Skeletal muscle tissue (tissue), 4 donors: ENCODE results near the gene SMIM13. TPM values are rescaled to one million over a fixed set of nuclear protein-coding genes. Genes with fewer than 3 reads are reported as not detected.

Experiments
- H3K27ac ChIP-seq: one replicate; pipeline ENCODE4 v1.7.0; 2013; ENCODE audit warnings: mild to moderate bottlenecking, low read depth, low read length, inconsistent platforms
- H3K27me3 ChIP-seq, 3 donors: one replicate each; pipeline ENCODE4 v1.7.0; 2013; ENCODE audit warnings: low read length in 3 of 3; ENCODE audit not compliant: control insufficient read depth in 3 of 3, insufficient read depth in 3 of 3
- H3K36me3 ChIP-seq, 3 donors: one replicate each; pipeline ENCODE4 v1.7.0; 2013; ENCODE audit warnings: low read length in 3 of 3; ENCODE audit not compliant: control insufficient read depth in 3 of 3, insufficient read depth in 3 of 3
- H3K4me1 ChIP-seq, 3 donors: one replicate each; pipeline ENCODE4 v1.7.0; 2013; ENCODE audit warnings: low read length in 3 of 3, mild to moderate bottlenecking in 3 of 3; ENCODE audit not compliant: control insufficient read depth in 3 of 3, insufficient read depth in 3 of 3
- H3K4me3 ChIP-seq, 3 donors: one replicate each; pipeline ENCODE4 v1.7.0; 2013; ENCODE audit warnings: low read length in 3 of 3
- H3K9ac ChIP-seq, 3 donors: one replicate each; pipeline ENCODE4 v1.7.0; 2013; ENCODE audit warnings: low read length in 3 of 3, mild to moderate bottlenecking in 3 of 3, moderate library complexity in 2 of 3, low read depth in 1 of 3
- H3K9me3 ChIP-seq, 3 donors: one replicate each; pipeline ENCODE4 v1.7.0; 2013; ENCODE audit warnings: low read length in 3 of 3; ENCODE audit not compliant: control insufficient read depth in 3 of 3
- total RNA-seq: library from RNA; depleted of rRNA; stranded (reverse); fragments of >200 nt; gene quantifications from one replicate; pipeline ENCODE4 v1.2.3, GENCODE V29; 2014
- donor health status: Osteomylitis.

SMIM13 gene
- total RNA-seq, 1 donor from 2014 or later: 7.8 TPM

DNA sequence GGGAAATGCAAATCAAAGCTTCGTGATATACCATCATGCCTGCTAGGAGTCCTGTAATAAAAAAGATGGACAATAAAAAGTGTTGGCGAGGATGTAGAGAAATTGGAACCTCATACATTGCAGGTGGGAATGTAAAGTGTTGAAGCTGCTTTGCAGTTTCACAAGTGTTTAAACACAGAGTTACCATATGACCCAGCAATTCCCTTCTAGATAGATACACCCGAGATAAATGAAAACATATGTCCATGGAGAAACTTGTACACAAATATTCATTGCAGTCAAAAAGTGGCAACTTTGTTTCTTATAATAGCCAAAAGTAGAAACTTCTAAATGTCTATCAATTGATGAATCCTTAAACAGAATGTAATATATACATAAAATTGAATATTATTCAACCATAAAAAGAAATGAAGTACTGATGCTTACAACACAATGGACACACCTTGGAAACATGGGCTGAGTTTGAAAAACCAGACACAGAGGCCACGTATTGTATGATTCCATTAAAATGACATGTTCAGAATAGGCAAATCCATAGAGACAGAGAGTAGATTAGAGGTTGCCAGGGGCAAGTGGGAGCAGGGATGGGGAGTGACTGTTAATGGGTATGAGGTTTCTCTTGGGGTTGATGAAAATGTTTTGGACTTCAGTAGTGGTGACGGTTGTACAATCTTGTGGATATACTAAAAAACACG, 38.7 kb downstream of the SMIM13 start:
- Histone ChIP-seq H3K4me3 (no peak overlapping the region), H3K27me3 (no peaks in the 10 kb centered on the region), H3K9me3 (no peaks in the 10 kb centered on the region), H3K27ac (no peak overlapping the region), H3K4me1 (peaks cover 11 to 13% (median 12%) of the 10 kb centered on the region in 3 donors), H3K9ac (no peak overlapping the region), H3K36me3 (peaks cover 4 to 13% (median 11%) of the 10 kb centered on the region in 3 donors)

DNA sequence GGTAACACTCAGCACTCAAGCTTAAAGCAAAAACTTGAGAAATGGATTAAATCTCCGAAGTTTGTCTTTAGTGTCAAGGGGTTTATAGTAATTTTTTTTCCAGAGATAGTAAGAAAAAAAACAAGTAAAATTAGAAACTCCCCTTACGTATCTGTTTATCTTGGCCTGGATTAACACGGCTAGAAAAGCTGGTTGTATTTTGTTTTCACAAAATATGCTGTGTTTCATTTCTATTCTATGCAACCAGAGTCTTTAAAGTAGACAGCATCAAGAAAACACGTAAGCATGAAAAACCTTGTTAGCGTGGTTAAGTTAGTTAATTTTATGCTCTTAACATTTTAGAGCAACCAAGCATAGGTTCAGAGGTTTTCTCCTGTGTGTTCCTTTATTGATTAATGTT, 39.6 kb downstream of the SMIM13 start:
- Histone ChIP-seq H3K36me3 (peaks cover 4 to 11% (median 9%) of the 10 kb centered on the region in 3 donors), H3K4me3 (no peak overlapping the region), H3K4me1 (peaks cover 5 to 9% (median 8%) of the 10 kb centered on the region in 3 donors), H3K27ac (no peak overlapping the region), H3K9me3 (no peaks in the 10 kb centered on the region), H3K9ac (no peak overlapping the region), H3K27me3 (no peaks in the 10 kb centered on the region)

DNA sequence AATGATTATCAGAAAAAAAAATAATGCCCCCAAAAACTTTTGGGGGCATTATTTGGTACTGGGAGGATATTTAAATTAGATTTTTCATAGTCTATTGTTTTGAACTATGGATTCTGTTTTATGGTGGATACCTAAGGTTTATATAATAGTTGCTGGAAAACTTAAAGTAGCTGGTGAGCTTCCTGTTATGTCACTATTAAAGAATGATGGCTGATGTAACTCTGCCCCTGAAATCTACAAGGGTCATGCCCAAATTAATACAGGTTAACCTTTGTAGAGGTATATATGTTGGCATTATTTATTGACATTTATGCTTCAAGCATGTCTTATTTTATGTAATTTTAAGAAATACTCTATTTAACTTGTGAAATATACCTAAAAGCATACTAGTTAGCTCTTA, 43.2 kb downstream of the SMIM13 start:
- H3K9ac ChIP-seq: no peak overlapping the region
- H3K9me3 ChIP-seq: no peaks in the 10 kb centered on the region
- no peaks in the 10 kb centered on the region for H3K4me1 ChIP-seq
- H3K4me3 ChIP-seq: no peak overlapping the region
- no peaks in the 10 kb centered on the region for H3K27me3 ChIP-seq
- H3K36me3 ChIP-seq: peaks cover 4 to 11% (median 9%) of the 10 kb centered on the region in 3 donors
- no peak overlapping the region for H3K27ac ChIP-seq

DNA sequence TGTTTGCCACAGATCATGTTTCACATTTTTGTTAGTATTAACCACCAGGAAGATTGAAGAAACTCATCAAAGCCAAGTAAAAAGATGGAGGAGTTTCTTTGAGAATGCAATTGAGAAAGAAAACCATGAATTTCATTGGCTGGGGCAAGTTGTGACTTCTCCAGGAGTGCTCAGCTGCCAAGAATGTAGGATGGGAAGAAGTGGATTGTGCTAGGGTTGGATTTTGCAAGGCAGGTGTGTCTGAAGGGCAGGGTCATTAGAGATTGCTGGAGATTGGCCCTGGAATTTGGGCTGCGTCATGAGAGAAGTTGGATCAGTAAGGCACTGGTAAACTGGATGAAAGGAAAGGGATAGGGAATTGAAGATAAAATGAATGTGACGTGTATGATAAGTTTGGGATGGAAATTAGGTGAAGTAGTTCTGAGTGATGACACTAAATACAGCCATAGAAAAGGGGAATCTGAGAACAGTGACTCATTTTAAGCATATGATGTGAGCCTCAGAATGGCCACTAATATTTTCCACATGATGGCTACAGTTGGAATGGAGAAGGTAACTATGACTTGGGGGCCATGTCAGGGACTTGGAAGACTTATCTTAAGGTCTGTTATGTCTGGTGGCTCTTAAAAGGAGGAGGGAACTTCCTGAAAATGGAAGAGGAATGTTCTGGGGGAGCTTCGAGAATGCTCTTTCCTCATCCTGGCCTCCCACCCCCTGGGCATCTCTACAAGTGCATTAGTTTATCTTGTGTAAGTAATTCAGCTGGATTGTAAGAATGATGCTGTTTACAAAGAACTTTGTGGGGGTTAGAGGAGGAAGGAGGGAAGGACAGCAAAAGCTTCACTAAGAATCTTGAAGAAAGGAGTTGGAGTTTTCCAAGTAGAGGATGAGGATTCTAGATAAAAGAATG, 45.7 kb downstream of the SMIM13 start:
- Histone ChIP-seq H3K4me3 (no peak overlapping the region), H3K9me3 (no peaks in the 10 kb centered on the region), H3K9ac (no peak overlapping the region), H3K4me1 (peaks cover 0 to under 1% (median 0%) of the 10 kb centered on the region in 3 donors), H3K27me3 (no peaks in the 10 kb centered on the region), H3K36me3 (peaks cover 4 to 11% (median 9%) of the 10 kb centered on the region in 3 donors), H3K27ac (no peak overlapping the region)

DNA sequence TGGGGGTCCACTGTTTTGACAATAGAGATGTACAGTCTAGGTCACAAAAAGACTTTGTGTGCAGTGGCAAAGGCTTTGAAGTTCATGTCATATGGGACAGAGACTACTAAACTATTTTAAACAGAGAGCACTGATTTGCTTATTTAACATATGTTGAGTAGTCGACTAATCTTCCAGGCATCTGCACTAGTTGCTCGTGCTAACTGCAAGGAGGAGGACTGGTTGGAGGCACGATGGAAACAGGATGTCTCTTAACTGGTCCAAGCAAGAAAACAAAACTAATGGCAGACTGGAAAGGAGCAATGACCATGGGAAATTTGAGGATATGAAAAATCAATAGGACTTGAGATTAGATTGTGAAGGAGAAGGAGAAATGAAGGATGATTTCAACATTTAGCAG, 46.4 kb downstream of the SMIM13 start:
- H3K4me3 ChIP-seq: no peak overlapping the region
- H3K9ac ChIP-seq: no peak overlapping the region
- no peaks in the 10 kb centered on the region for H3K9me3 ChIP-seq
- peaks cover 4 to 6% (median 4%) of the 10 kb centered on the region in 3 donors for H3K36me3 ChIP-seq
- peaks cover 0 to 3% (median 0%) of the 10 kb centered on the region in 3 donors for H3K4me1 ChIP-seq
- no peaks in the 10 kb centered on the region for H3K27me3 ChIP-seq
- no peak overlapping the region for H3K27ac ChIP-seq

DNA sequence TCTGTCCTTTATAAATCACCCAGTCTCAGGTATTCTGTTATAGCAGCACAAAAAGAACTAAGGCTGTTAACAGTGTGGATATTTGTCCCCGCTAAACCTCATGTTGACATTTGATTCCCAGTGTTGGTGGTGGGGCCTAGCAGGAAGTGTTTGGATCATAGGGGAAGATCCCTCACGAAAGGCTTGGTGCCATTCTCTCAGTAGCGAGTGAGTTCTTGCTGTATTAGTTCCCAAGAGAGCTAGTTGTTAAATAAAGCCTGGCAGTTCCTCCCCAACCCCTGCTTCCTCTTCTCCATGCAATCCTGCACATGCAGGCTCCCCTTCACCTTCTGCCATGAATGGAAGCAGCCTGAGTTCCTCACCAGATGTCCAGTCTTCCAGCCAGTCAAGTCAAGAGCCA, 47.7 kb downstream of the SMIM13 start:
- Histone ChIP-seq H3K9me3 (no peaks in the 10 kb centered on the region), H3K4me1 (peaks cover 0 to 3% (median 0%) of the 10 kb centered on the region in 3 donors), H3K27ac (no peak overlapping the region), H3K36me3 (no peaks in the 10 kb centered on the region), H3K9ac (no peak overlapping the region), H3K4me3 (no peak overlapping the region), H3K27me3 (no peaks in the 10 kb centered on the region)

DNA sequence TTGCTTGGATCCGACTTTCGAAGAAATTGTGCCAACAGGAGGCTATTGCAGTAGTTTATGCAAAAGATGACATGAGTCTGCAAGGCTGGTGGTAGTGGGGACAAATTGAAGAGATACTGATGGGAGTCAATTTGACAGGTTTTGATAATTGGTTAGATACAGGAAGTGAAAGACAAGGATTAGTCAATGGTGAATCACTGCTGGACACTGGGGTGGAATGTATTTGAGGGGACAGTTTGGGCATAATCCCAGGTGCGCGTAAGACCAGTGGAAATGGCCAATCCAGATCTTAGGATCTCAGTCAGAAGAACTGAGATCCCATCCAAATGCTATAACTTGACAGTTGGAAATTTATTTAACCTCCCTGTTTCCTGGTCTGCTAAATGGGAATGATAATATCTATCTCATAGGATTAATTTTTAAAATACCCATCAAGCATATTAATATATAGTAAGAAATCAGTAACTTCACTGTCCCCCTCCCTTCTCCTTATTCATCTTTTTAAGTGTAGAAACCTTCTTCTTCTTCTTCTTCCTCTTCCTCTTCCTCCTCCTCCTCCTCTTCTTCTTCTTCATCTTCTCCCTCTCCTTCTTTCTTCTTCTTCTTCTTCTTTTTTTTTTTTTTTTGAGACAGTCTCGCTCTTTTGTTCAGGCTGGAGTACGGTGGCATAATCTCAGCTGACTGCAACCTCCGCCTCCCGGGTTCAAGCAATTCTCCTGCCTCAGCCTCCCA, 48.8 kb downstream of the SMIM13 start:
- Histone ChIP-seq H3K4me1 (peaks cover 0 to 3% (median 0%) of the 10 kb centered on the region in 3 donors), H3K4me3 (no peak overlapping the region), H3K36me3 (no peaks in the 10 kb centered on the region), H3K9ac (no peak overlapping the region), H3K9me3 (no peaks in the 10 kb centered on the region), H3K27ac (no peak overlapping the region), H3K27me3 (no peaks in the 10 kb centered on the region)

DNA sequence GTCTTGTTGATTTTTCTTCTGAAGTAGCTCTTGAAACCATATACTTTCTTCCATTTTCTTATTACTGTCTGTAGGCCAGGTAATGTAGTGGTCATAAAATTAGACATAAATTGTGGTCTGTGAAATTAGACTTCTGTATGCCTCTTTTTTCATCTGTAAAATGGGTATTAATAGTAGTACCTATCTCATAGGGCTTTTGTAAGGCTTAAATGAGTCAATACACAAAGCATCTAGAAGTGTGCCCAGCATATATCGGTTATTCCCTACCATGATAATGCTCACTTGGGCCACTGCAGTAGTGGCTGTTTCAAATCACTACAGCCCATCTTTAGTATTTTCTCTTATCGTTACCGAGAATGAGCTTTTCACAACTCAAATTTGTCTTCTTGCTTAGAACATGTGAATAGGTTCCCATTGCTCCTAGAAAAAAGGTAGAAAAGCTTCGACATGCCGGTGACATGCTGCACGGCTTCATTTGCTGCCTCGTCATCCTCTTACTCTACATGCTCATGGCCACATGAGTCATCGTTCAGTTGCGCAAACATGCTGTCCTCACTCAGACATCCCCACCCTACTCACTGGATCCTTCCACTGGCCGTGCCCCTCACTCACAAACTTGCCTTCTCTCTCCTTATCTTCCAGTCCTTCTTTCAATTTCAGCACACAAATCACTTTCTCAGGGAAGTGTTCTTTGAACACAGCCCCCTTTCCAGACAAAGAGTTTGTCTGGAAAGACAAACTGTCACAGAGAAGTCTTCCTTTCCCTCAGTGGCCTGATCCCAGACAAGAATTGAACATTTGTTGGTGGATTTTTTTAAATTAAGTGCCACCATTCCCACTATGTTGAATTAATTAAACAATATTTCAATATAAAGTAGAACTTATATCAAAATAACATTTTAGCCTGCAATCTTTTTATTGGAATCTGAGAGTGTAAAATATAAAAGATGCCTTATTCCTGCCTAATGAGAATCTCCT, 50.0 kb downstream of the SMIM13 start:
- Histone ChIP-seq H3K36me3 (no peaks in the 10 kb centered on the region), H3K9ac (no peak overlapping the region), H3K4me1 (peaks cover 0 to 3% (median 0%) of the 10 kb centered on the region in 3 donors), H3K27ac (no peak overlapping the region), H3K9me3 (no peaks in the 10 kb centered on the region), H3K4me3 (no peak overlapping the region), H3K27me3 (no peaks in the 10 kb centered on the region)

DNA sequence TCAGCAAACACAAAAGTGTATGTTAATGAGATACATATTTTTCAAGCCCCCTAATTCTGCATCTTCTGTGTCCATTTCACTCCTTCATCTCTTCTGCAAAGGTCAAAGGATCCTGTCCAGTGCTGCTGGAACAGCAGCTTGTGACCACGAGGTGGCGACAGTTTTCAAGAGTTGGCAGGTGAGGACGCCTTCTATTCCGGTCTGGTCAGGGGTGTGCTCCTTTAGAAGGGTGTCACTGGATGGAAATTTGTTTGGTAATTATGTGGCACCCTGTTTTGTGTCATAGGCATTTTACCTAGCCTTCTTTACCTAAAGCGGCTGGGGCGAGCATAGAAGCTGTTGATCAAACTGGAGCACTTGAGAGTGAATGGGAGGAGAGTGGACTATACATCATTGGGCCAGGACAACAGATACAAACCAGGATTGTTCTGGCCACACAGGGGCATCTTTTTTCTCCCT, 50.8 kb downstream of the SMIM13 start:
- no peaks in the 10 kb centered on the region for H3K9me3 ChIP-seq
- no peak overlapping the region for H3K9ac ChIP-seq
- H3K4me3 ChIP-seq: no peak overlapping the region
- H3K27me3 ChIP-seq: no peaks in the 10 kb centered on the region
- peaks cover 0 to 3% (median 0%) of the 10 kb centered on the region in 3 donors for H3K4me1 ChIP-seq
- no peaks in the 10 kb centered on the region for H3K36me3 ChIP-seq
- no peak overlapping the region for H3K27ac ChIP-seq
